GM23338 (cell line): ENCODE results near the gene SPTBN4. TPM values are rescaled to one million over a fixed set of nuclear protein-coding genes. Genes with fewer than 3 reads are reported as not detected.

ENCODE experiments used
- ATAC-seq: fragments of 200-7000 bp; cut with Tn5 transposase; 3 replicates; pipeline ENCODE4 v1.9.1; 2020
- DNase-seq: peaks from one replicate; pipeline ENCODE4 v3.0.0-alpha.2; 2015; ENCODE audit warnings: low spot score
- H2AFZ ChIP-seq: fragments of 200-600 bp; sonication (generic); 2 replicates; pipeline ENCODE4 v1.8.0; 2016; ENCODE audit warnings: antibody characterized with exemption, mild to moderate bottlenecking, moderate library complexity
- H3F3A ChIP-seq: fragments of 200-600 bp; sonication (generic); replicated peaks from 2 replicates; pipeline ENCODE4 v1.8.0; 2017; ENCODE audit warnings: antibody characterized with exemption, mixed run types, low read depth
- H3K27ac ChIP-seq: fragments of 200-600 bp; sonication (generic); 2 replicates; pipeline ENCODE4 v1.6.1; 2016; ENCODE audit warnings: low read depth
- H3K27me3 ChIP-seq: fragments of 200-600 bp; sonication (generic); 2 replicates; pipeline ENCODE4 v1.8.0; 2016; ENCODE audit warnings: mild to moderate bottlenecking, mixed run types, moderate library complexity; ENCODE audit not compliant: insufficient read depth
- H3K36me3 ChIP-seq: fragments of 200-600 bp; sonication (generic); 2 replicates; pipeline ENCODE4 v1.8.0; 2016; ENCODE audit warnings: mild to moderate bottlenecking; ENCODE audit not compliant: insufficient read depth
- H3K4me1 ChIP-seq: fragments of 200-600 bp; sonication (generic); 2 replicates; pipeline ENCODE4 v1.8.0; 2016; ENCODE audit warnings: mild to moderate bottlenecking, moderate library complexity; ENCODE audit not compliant: insufficient read depth
- H3K4me2 ChIP-seq: fragments of 200-600 bp; sonication (generic); 2 replicates; pipeline ENCODE4 v1.7.1; 2017; ENCODE audit warnings: mixed run types
- H3K4me3 ChIP-seq: fragments of 200-600 bp; sonication (generic); 2 replicates; pipeline ENCODE4 v1.6.1; 2016; ENCODE audit warnings: mixed run types
- H3K79me2 ChIP-seq: fragments of 200-600 bp; sonication (generic); replicated peaks from 2 replicates; pipeline ENCODE4 v1.8.0; 2017; ENCODE audit warnings: mild to moderate bottlenecking; ENCODE audit not compliant: insufficient read depth
- H3K9me2 ChIP-seq: fragments of 200-600 bp; sonication (generic); 2 replicates; pipeline ENCODE4 v1.8.0; 2017; ENCODE audit not compliant: insufficient read depth
- H4K20me1 ChIP-seq: fragments of 200-600 bp; sonication (generic); replicated peaks from 2 replicates; pipeline ENCODE4 v1.8.0; 2017; ENCODE audit warnings: mild to moderate bottlenecking; ENCODE audit not compliant: insufficient read depth
- H3K27ac Mint-ChIP-seq: 2 replicates; pipeline ENCODE4 v1.8.0; 2020; ENCODE audit warnings: inconsistent platforms, mild to moderate bottlenecking, moderate library complexity, mixed read lengths
- H3K27me3 Mint-ChIP-seq: 3 replicates; pipeline ENCODE4 v1.8.0; 2022; ENCODE audit warnings: low read depth, mild to moderate bottlenecking, moderate library complexity, mixed read lengths, inconsistent platforms; ENCODE audit not compliant: insufficient read depth, poor library complexity
- H3K36me3 Mint-ChIP-seq: 3 replicates; pipeline ENCODE4 v1.8.0; 2021; ENCODE audit warnings: low read depth, mild to moderate bottlenecking, inconsistent platforms, moderate library complexity, mixed read lengths
- H3K4me1 Mint-ChIP-seq: 3 replicates; pipeline ENCODE4 v1.8.0; 2020; ENCODE audit warnings: mild to moderate bottlenecking, inconsistent platforms, mixed read lengths
- H3K4me3 Mint-ChIP-seq: 3 replicates; pipeline ENCODE4 v1.8.0; 2021; ENCODE audit warnings: moderate library complexity, mild to moderate bottlenecking, inconsistent platforms, mixed read lengths
- H3K9me3 Mint-ChIP-seq: 3 replicates; pipeline ENCODE4 v1.8.0; 2020; ENCODE audit warnings: moderate library complexity, mild to moderate bottlenecking, inconsistent platforms, mixed read lengths
- EZH2 ChIP-seq: fragments of 200-600 bp; sonication (generic); IDR thresholded peaks from one replicate; pipeline ENCODE4 v1.8.0; 2017; ENCODE audit warnings: antibody characterized with exemption, mild to moderate bottlenecking, low read depth; ENCODE audit not compliant: unreplicated experiment
- EZH2phosphoT487 ChIP-seq: fragments of 200-600 bp; sonication (generic); IDR thresholded peaks from one replicate; pipeline ENCODE4 v1.8.1; 2018; ENCODE audit warnings: antibody characterized with exemption; ENCODE audit not compliant: unreplicated experiment
- STAT1 ChIP-seq: IDR thresholded peaks from one replicate; pipeline ENCODE4 v1.6.1; 2016; ENCODE audit warnings: antibody characterized with exemption; ENCODE audit not compliant: unreplicated experiment
- ZNF331 ChIP-seq: fragments of 250-450 bp; sonication (Bioruptor Pico); IDR thresholded peaks from 2 replicates; pipeline ENCODE4 v1.5.0; 2020; ENCODE audit warnings: low read depth, mild to moderate bottlenecking, moderate library complexity
- polyA plus RNA-seq: library from polyadenylated mRNA; unstranded; fragments of >200 nt; fragmentation: Nextera tagmentation; extraction: Ambion mirVana; gene quantifications from 2 replicates; pipeline ENCODE4 v1.2.1, GENCODE V29; 2016
- total RNA-seq: library from RNA; depleted of rRNA; stranded (reverse); fragments of >200 nt; shearing (Covaris generic); gene quantifications from 2 replicates; pipeline ENCODE4 v1.2.3, GENCODE V29; 2014
- TF ChIP-seq, protein P1 (sequence below), 2 experiments: fragments of 200-600 bp in 1 of 2; sonication (generic) in 1 of 2; conservative IDR thresholded peaks; 2 replicates each; pipeline versions ENCODE4 v1.5.1 to v1.6.1; 2016 to 2017; ENCODE audit warnings: antibody characterized with exemption in 2 of 2, low read depth in 2 of 2, mild to moderate bottlenecking in 2 of 2, moderate library complexity in 1 of 2

The SPTBN4 gene
- total and polyA plus RNA-seq, 2 experiments from 2014 or later: 1.6 to 2.3 TPM

- peak; percentile 57 for DNase-seq
- Mint-ChIP-seq H3K9me3 (peaks cover 5% of the 10 kb centered on the region; the same call in 2 of the 3 replicates), H3K36me3 (no peaks in the 10 kb centered on the region), H3K27me3 (peaks cover 74% of the 10 kb centered on the region), H3K27ac (no peak overlapping the region), H3K4me3 (peak overlapping the region; percentile 62), H3K4me1 (peaks cover 45% of the 10 kb centered on the region)
- no peak overlapping the region for H2AFZ ChIP-seq
- H3F3A ChIP-seq: peaks cover 29% of the 10 kb centered on the region
- H3K4me2 ChIP-seq: peak overlapping the region; percentile 81
- H3K27ac ChIP-seq: no peak overlapping the region
- ATAC-seq: no peak
- no peaks in the 10 kb centered on the region for H3K36me3 ChIP-seq
- peaks cover 43% of the 10 kb centered on the region for H3K4me1 ChIP-seq
- peak; percentile 56 for TF ChIP-seq EZH2
- no peak for TF ChIP-seq EZH2phosphoT487
- TF ChIP-seq, protein P1, sequence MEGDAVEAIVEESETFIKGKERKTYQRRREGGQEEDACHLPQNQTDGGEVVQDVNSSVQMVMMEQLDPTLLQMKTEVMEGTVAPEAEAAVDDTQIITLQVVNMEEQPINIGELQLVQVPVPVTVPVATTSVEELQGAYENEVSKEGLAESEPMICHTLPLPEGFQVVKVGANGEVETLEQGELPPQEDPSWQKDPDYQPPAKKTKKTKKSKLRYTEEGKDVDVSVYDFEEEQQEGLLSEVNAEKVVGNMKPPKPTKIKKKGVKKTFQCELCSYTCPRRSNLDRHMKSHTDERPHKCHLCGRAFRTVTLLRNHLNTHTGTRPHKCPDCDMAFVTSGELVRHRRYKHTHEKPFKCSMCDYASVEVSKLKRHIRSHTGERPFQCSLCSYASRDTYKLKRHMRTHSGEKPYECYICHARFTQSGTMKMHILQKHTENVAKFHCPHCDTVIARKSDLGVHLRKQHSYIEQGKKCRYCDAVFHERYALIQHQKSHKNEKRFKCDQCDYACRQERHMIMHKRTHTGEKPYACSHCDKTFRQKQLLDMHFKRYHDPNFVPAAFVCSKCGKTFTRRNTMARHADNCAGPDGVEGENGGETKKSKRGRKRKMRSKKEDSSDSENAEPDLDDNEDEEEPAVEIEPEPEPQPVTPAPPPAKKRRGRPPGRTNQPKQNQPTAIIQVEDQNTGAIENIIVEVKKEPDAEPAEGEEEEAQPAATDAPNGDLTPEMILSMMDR (conservative IDR thresholded peaks at IDR 0.05; ENCODE audit: low read depth in 2 of 2): no peak; a peak in 1 of 4 replicates
- TF ChIP-seq STAT1: no peak
- H3K27me3 ChIP-seq: peaks cover 80% of the 10 kb centered on the region
- H3K79me2 ChIP-seq: no peaks in the 10 kb centered on the region
- H3K4me3 ChIP-seq: peak overlapping the region; percentile 53
- H3K9me2 ChIP-seq: 0 out of 2 replicates have a peak, but pooled peaks cover 3% of the 10 kb centered on the region
- no peaks in the 10 kb centered on the region; the same call in 1 of the 2 replicates for H4K20me1 ChIP-seq
These were observed 133.9 kb downstream of the SPTBN4 start for GRCh38 chr19:40600570-40601133.

DNA sequence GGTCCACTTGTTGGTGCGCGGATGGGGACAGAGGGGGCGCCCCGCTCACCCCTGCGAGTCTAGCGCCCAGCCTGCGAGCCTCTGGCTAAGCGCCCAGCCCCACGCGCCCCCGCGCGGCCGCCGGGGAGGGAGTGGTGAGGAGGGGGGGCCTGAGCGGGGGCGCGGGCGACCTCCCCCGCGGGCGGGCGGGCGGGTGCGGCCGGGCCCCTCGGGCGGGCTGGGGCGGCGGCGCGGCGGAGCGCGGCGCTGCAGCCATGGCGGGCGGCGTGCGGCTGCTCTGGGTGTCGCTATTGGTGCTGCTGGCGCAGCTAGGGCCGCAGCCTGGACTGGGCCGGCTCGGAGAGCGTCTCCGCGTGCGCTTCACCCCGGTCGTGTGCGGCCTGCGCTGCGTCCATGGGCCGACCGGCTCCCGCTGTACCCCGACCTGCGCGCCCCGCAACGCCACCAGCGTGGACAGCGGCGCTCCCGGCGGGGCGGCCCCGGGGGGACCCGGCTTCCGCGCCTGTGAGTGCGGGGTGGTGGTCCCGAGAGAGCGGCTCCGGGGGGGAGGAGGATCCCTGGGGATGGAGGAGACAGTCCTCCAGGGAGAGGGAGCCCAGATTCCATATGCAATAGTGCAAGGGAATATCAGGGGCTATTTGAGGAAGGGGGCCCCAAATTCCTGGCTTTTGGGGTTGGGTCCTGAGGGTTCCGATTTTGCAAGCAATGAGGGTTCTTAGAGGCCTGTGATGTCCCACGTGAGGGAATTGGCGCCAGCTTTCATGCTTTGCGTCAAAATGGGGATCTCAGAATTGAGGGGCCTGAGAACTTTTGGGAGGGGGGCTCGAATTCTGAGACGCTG is 134.6 kb downstream of the SPTBN4 start, which contains the start of gene LTBP4:
TSS of gene LTBP4 (plus strand) at position 236 of the 841 bp plus-strand sequence. CDS start at position 255, 19 bp downstream.
- Mint-ChIP-seq H3K4me3 (peak within 1 kb of the TSS; percentile 66), H3K4me1 (peaks cover 50% of the 10 kb centered on the region), H3K27ac (no peak within 1 kb of the TSS), H3K27me3 (peaks cover 75% of the 10 kb centered on the region), H3K36me3 (no peaks in the 10 kb centered on the region), H3K9me3 (peaks cover 5% of the 10 kb centered on the region; the same call in 2 of the 3 replicates)
- no peak for TF ChIP-seq ZNF331 (CRISPR knock-in tag)
- TF ChIP-seq, protein P1 (conservative IDR thresholded peaks at IDR 0.05; ENCODE audit: low read depth in 2 of 2): peak in 1 of 2 experiments; percentile 52; a peak in 2 of 4 replicates
- TF ChIP-seq EZH2: peak; percentile 67
- Histone ChIP-seq H3K4me3 (peak within 1 kb of the TSS; percentile 53), H3K4me2 (peak within 1 kb of the TSS; percentile 85), H3K79me2 (no peaks in the 10 kb centered on the region), H3F3A (peaks cover 33% of the 10 kb centered on the region), H2AFZ (no peak within 1 kb of the TSS), H3K27me3 (peaks cover 78% of the 10 kb centered on the region), H3K27ac (no peak within 1 kb of the TSS), H3K4me1 (peaks cover 47% of the 10 kb centered on the region), H4K20me1 (no peaks in the 10 kb centered on the region; the same call in 1 of the 2 replicates), H3K9me2 (0 out of 2 replicates have a peak, but pooled peaks cover 3% of the 10 kb centered on the region), H3K36me3 (no peaks in the 10 kb centered on the region)
- DNase-seq: peak; percentile 60
- ATAC-seq: no peak
